HG03469 (cell line): ENCODE results near the gene SH3BGRL2.

Source experiments
- ATAC-seq: cut with Tn5 transposase; IDR thresholded peaks from one replicate; pipeline ENCODE4 v1.9.1; 2021; ENCODE audit warnings: mild to moderate bottlenecking, moderate library complexity, moderate number of reproducible peaks; ENCODE audit not compliant: unreplicated experiment

SH3BGRL2 gene

GRCh38 chr6:79630883-79631692 lies at the start of gene SH3BGRL2:
Gene SH3BGRL2 (plus strand): TSS chr6:79631329. CDS start chr6:79631462, 133 bp downstream.
- no peak for ATAC-seq

DNA sequence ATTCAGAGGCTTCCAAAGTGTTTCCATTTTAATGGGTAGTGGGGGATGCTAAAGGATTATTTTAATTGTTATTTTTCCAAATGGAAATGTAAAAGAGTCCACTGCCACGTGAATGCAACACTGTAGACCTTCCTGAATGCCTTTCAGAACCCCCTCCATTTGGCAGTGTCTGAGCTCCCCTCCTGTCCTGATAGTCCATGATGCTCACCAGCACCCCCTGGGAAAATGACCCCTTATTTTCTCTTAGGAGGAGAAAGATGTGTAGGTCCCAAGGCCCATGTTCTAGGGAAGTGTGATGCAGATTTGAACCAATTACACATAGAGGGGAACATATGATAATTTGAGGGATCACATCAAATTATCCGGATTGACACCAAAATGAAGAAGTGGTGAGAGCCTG lies 46.8 kb upstream of the SH3BGRL2 start:
- ATAC-seq = no peak

DNA sequence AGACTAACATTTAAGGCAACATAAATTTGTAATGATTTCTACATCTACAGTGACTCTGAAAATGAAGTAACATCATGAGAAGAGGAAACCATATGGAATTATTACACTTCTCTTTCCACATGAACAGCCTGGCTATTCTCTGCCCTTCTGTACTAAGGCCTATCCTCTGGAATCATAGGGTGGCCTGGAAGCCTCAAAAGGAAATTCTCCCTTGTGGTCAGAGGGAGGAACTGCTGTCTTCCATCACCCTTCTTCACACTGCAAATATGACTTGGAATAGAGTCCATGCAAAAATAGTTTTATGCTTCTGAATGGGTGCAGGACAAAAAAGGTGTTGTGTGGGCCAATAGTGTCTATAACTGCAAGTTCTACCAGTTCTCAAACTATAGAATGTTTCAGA lies 44.6 kb upstream of the SH3BGRL2 start:
- ATAC-seq = no peak

DNA sequence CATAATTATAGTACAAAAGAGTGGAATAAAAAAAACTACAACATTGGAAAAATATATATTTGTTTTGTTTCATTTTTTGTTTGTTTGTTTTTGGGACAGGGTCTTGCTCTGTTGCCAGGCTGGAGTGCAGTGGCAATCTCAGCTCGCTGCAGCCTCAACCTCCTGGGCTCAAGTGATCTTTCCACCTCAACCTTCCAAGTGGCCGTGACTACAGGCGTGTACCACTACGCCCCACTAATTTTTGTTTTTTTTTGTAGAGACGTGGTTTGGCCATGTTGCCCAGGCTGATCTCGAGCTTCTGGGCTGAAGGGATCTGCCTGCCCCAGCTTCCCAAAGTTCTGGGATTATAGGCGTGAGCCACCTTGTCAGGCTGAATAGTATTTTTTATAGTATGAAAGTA lies 41.4 kb upstream of the SH3BGRL2 start:
- no peak for ATAC-seq

DNA sequence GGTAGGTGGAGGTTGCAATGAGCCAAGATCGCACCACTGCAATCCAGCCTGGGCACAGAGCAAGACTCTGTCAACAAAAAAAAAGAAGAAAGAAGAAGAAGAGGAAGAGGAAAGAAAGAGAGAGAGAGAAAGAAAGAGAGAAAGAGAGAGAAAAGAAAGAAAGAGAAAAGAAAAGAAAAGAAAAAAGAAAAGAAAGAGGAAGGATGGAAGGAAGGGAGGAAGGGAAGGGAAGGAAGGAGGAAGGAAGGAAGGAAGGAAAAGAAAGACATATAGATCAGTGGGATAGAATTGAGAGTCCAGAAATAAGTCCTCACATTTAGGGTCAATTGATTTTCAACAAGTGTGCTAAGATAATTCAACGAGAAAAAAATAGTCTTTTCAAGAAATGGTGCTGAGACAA lies 34.0 kb upstream of the SH3BGRL2 start:
- ATAC-seq = no peak

- ATAC-seq = no peak
Observed at GRCh38 chr6:79598012-79598411, 33.1 kb upstream of the SH3BGRL2 start.

- no peak for ATAC-seq
Observed at GRCh38 chr6:79599725-79600259, 31.3 kb upstream of the SH3BGRL2 start.

DNA sequence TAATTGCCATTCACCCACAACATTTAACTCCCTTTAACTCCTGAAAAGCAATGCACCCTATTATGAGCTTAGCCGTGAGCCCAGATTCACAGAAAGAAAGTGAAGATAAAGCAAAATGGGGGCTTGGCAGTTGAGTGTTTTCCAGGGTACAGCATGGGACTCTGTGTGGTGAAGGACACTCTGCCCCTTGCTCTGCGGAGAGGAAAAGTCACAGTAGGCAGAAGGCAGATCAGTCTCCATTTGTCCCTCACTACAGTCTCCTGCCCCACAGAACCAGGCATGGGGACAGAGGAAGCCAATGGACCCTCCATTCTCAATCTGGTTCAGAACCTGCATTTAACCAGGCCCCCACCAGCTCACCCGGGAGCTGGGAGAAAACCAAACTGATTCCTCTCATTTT lies 30.8 kb upstream of the SH3BGRL2 start:
- ATAC-seq = no peak

GRCh38 chr6:79600812-79601609 lies 30.1 kb upstream of the SH3BGRL2 start:
- no peak for ATAC-seq

- ATAC-seq = no peak
Observed at GRCh38 chr6:79602859-79603258, 28.3 kb upstream of the SH3BGRL2 start.

DNA sequence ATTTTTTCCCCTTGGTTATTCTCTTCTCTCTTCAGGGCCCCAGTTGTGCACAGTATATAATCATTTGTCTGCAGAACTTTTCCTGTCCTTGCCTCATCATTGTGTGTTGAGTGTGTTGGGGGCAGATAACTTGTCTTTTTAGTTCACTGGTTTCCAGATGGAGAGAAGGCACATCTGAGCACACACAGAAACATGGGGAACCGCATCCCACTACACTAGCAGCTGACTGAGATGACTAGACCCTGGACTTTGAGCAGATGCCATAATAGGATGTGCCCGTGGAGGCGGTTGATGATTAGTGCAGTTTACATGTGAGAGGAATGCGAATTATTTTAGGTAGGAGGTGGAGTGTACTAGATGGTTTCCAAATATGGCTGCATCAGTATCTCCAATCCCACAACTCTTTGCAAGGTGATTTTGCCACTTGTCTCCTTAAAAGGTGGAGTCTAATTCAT lies 26.5 kb upstream of the SH3BGRL2 start:
- ATAC-seq = no peak

DNA sequence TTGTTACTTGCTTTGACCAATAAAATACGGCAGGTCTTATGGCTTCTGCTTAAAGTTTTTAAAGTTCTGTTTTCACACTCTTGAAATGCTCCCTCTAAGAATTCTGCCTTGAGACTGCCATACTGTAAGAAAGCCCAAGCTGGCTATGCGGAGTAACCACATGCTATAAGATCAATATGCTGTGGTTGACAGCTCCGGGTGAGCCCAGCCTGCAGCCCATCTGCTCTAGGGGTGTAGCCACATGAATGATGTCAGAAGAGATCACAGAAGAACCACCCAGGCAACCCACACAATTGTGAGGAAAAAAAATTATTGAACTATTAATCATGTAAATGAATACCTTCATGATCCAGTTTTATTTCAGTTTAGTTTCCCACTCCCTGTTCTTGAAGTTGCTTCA lies 26.1 kb upstream of the SH3BGRL2 start:
- no peak for ATAC-seq

DNA sequence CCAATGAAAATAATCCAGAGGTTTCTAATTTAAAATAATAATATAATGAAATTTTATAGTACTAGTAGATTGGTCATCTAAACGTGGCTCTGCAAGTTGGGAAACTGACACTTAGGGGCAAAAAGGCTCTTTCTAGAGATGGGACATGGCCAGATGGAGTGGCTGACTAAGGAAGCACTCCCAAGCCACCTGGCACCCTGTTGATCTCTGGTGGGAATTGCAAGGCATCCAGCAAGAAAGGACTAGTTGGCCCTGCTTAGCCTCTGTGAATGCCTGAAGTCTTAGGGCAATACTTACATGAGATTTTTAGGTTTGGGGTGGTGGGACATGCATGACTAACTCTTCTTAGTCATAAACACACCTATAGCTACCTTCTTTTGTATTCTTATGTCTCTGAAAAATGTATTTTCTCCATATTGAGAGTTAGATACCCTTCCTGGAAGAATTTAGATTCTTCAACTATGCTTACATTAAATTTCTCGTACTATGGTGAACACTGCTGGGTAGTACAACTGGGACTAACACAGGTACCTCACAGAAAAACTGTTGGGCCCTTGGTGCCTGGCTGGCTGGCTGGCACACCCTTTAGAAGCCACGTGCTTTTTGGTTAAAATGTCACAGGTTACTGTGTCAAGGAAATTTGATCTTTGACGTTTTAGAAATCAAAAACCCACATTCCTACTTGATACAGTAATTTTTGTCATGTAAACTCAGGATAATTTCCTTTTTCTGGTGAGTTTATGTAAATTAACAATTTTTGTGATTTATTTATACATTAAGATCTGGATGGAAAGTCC lies 25.0 kb upstream of the SH3BGRL2 start:
- no peak for ATAC-seq

GRCh38 chr6:79607000-79607399 lies 24.1 kb upstream of the SH3BGRL2 start:
- ATAC-seq = no peak

DNA sequence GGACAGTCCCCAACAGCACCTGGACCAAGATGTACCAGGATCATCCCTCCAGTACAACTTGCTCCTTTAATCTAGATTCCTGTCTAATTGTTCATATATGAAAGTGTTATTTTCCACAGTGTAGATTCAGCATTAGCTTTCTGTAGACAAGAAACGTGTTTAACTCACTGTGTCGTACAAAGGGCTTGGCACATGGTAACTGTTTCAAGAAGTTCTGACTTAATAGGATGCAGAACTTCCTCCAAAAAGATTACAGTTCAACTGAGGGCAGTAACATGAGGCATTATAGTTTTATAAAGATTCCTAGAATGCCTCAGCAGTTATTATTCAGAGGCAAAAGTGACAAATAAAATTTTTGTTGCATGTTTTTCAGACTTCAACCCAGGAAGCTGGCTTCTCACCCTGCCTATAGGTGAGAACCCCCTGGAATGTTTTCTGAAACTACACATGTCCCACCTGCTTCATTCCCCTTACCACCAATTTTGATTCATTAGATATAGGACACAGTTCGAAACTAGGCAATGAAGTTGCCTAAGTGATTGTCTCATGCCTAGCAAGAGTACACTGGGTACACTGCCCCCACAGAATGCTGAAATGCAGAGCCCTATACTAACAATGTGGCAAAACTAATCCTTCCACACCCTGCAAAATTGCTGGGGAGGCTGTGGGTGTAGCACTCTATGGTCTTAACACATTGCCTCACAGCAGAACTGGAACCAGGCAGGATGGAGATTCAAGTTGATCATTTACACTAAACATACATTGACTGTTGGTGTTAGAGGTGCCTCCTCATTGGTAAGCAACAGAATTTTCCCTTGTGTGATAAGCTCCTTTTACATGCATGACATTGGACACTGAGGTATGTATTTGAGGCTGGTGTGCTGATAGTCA lies 22.6 kb upstream of the SH3BGRL2 start:
- no peak for ATAC-seq

- ATAC-seq = no peak
Observed at GRCh38 chr6:79609225-79609595, 21.9 kb upstream of the SH3BGRL2 start.

- no peak for ATAC-seq
Observed at GRCh38 chr6:79610306-79611009, 20.7 kb upstream of the SH3BGRL2 start.

DNA sequence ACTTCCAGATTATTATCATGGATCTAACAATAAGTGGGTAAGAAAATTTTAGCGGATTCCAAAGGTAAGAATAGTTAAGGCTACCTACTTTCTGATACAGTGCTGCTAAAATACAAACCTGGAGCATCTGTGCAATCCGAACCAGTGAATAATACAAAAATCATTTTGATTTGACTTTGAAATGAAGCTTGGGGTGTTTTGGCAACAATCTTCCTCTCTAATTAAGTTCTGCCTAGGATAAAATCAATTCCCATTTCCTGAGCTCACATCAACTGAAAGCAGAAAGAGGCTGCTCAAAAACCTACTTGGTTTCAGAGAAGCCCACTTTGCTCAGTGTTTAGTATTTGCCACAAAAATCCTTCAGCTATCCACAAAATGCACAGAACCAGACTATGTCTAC lies 18.7 kb upstream of the SH3BGRL2 start:
- ATAC-seq = no peak

DNA sequence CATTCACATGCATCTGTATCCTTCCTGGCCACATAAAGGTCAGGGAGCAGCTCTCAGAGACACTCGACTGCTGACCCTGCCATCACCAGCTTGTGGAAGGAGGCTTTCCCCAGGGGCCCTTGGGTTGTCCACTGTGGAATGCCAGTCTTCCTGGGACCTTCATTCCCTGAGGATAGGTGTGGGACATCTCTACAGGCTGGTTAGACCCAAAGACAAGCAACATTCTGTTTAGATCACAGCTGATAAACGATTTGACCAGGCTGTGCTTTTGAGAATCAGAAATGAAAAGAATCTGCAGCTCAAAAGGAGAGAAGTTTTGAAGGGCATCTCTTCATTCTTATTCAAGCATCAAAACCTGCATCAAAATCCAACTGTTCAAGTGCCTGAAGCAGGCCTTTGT lies 18.2 kb upstream of the SH3BGRL2 start:
- ATAC-seq = no peak
